Fibroblast of gingiva (primary cell): ENCODE results near the gene GPX2.

ENCODE experiments used
- DNase-seq: peaks from one replicate; pipeline ENCODE4 v3.0.0-alpha.2; 2011; ENCODE audit warnings: low read depth

The GPX2 gene

DNA sequence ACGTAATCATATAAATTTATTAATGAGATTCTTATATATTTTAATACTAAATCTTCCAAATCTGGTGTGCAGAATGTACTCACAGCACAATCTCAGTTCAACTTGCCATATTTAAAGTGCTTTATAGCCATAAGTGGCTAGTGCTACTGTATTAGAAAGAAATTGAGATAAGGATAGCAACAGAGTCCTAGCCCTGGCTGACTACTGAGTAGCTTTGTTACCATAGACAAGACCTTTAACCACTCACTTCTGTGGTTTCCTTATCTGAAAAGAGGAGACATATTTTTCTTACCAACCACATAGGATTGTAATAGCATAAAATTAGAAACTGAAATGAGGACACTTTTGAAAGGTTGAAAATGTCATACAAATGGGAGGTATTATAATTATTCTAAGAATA, 30.3 kb downstream of the GPX2 start:
- no peak for DNase-seq

GRCh38 chr14:64910847-64911495, 31.6 kb downstream of the GPX2 start:
- peak; percentile 19 for DNase-seq

GRCh38 chr14:64906022-64906421, 36.5 kb downstream of the GPX2 start:
- no peak for DNase-seq

- DNase-seq: no peak
Observed at GRCh38 chr14:64899958-64900357, 42.6 kb downstream of the GPX2 start.

DNA sequence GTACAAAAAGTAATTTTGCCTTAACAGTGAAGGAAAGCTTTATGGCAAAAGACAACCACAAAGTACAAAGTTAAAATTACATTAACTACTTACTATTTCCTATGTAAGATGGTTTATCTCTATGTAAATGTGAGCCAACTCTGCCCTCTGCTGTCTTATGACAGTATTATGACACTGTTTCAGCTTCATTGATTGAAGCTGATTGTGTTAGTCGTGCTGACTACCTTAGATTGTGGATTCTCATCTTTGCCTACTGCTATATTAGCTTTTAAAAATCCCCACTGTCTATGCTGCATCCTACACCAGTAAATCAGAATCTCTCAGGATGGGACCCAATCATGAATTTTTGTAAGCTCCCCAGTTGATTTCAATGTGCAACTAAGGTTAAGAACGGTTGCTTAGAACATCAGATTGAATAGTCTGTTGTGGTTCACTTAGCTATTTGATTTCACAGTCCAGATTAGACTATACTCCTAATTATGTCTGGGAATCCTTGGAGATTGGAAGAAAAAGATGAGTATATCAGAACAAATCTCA, 50.6 kb downstream of the GPX2 start:
- DNase-seq: peak; percentile 46

GRCh38 chr14:64891173-64891838, 51.2 kb downstream of the GPX2 start:
- DNase-seq: no peak

DNA sequence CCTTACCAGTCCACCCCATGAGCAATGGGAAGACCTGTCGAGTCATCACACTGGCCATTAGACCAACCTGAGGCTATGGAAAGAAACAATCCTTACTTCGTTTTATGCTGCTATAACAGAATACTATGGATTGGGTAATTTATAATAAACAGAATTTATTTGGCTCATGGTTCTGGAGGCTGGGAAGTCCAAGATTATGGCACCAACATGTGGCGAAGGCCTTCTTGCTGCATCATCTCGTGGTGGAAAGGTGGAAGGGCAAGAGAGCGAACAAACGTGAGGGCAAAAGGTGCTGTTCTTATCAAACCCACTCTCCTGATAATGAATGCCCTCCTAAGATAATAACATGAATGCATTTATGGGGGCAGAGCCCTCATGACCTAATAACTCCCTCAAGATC, 53.2 kb downstream of the GPX2 start:
- DNase-seq: no peak
